ENCODE results near the gene UGT1A6.

DNA sequence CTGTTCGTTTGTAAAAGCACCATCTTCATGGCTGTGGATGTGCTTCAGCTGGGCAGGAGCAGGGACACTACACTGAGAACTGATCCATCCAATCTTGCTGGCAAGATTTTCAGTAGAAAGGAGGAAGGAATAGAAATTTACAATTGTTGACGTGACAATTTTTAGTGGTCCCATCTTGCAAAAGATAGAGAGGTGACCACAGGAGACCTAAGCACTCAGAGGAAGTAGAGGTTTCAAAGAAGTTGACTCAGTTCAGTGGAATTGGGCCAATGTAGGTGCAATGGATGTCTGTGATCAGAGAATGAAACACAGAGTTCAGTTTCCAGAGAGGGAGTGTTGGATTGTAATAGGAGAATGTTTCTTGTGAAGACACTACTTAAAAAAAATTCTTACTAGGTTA lies 21.4 kb downstream of the UGT1A6 start:
- TF ChIP-seq GATA2 (IDR thresholded peaks at IDR 0.05; ENCODE audit: low read depth, low read length) (no peak), GATA3 (IDR thresholded peaks at IDR 0.05; ENCODE audit: low read depth, low read length) (no peak)

Data from SH-SY5Y (cell line).